ENCODE measurements around the gene GLS.
"Not testable (repeated sequence)": the region's sequence is repeated elsewhere in the genome, so short reads cannot be mapped to it uniquely, and the experiment has no call there.

Gene GLS

GRCh38 chr2:190876631-190877030 is 4.0 kb upstream of the GLS start:
- Histone ChIP-seq H3K9ac (ENCODE audit: low read length) (no peak overlapping the region), H3K27me3 (ENCODE audit: control insufficient read depth, insufficient read depth, low read length) (peaks cover 6% of the 10 kb centered on the region), H3K4me3 (ENCODE audit: low read length) (no peak overlapping the region), H3K4me1 (ENCODE audit: control insufficient read depth, low read depth, low read length) (peaks cover 3% of the 10 kb centered on the region), H3K9me3 (ENCODE audit: control insufficient read depth, low read depth, low read length) (no peaks in the 10 kb centered on the region), H3K27ac (ENCODE audit: low read length) (no peak overlapping the region), H3K36me3 (ENCODE audit: control insufficient read depth, low read depth, low read length) (no peaks in the 10 kb centered on the region)

GRCh38 chr2:190877436-190877835 is 3.2 kb upstream of the GLS start:
- H3K27me3 ChIP-seq (ENCODE audit: control insufficient read depth, insufficient read depth, low read length), result peaks cover 6% of the 10 kb centered on the region
- H3K4me3 ChIP-seq (ENCODE audit: low read length), result no peak overlapping the region
- H3K9me3 ChIP-seq (ENCODE audit: control insufficient read depth, low read depth, low read length), result no peaks in the 10 kb centered on the region
- peaks cover 7% of the 10 kb centered on the region for H3K4me1 ChIP-seq (ENCODE audit: control insufficient read depth, low read depth, low read length)
- H3K27ac ChIP-seq (ENCODE audit: low read length), result no peak overlapping the region
- H3K9ac ChIP-seq (ENCODE audit: low read length), result no peak overlapping the region
- no peaks in the 10 kb centered on the region for H3K36me3 ChIP-seq (ENCODE audit: control insufficient read depth, low read depth, low read length)

DNA sequence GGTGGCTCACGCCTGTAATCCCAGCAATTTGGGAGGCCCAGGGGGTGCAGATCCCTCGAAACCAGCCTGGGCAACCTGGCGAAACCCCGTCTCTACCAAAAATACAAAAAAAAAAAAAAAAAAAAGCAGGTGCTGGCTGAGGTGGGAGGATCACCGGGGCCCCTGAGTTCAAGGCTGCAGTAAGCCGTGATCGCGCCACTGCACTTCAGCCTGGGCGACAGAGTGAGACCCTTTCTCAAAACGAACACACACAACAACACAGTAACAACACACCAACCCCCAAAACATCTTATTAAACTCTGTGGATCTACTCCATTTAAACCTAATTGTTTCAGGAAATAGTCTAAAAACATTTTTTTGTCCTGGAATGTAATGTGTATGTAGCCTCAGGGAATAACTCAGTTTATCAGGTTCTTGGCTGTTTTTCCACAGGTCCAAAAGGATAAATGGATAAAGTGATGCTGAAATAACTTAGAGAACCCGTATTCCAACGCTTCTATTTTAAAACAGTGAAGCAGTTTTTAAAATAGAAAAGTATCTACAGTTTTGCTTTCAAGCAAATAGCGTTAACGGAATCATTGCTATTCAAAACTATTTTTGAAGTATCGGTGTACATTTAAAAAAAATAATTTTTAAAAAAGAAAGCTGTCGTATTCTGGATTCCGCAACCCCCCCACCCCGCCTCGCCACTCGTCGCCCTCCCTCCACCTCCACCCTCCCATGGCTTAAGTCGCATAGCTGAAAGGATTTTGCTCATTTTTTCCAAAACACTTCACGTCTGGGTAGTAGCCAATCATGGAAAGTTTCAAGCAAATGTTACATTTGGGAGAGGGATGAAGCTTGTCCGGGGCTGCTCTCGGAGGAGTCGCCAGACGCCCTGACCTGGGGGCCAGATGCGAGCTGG is 895 bp upstream of the GLS start:
- no peak overlapping the region for H3K27ac ChIP-seq (ENCODE audit: low read length)
- H3K4me1 ChIP-seq (ENCODE audit: control insufficient read depth, low read depth, low read length), result peaks cover 20% of the 10 kb centered on the region
- peak overlapping the region; percentile 46 for H3K9ac ChIP-seq (ENCODE audit: low read length)
- peak overlapping the region; percentile 67 for H3K4me3 ChIP-seq (ENCODE audit: low read length)
- no peaks in the 10 kb centered on the region for H3K9me3 ChIP-seq (ENCODE audit: control insufficient read depth, low read depth, low read length)
- H3K36me3 ChIP-seq (ENCODE audit: control insufficient read depth, low read depth, low read length), result no peaks in the 10 kb centered on the region
- peaks cover 6% of the 10 kb centered on the region for H3K27me3 ChIP-seq (ENCODE audit: control insufficient read depth, insufficient read depth, low read length)

DNA sequence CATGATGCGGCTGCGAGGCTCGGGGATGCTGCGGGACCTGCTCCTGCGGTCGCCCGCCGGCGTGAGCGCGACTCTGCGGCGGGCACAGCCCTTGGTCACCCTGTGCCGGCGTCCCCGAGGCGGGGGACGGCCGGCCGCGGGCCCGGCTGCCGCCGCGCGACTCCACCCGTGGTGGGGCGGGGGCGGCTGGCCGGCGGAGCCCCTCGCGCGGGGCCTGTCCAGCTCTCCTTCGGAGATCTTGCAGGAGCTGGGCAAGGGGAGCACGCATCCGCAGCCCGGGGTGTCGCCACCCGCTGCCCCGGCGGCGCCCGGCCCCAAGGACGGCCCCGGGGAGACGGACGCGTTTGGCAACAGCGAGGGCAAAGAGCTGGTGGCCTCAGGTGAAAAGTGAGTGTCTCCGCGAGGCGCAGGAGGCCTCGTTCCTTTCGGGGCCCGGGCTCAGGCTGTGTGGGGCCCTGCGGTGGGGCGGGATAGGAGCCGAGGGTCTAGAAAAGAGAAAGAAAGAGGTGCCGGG is 520 bp downstream of the GLS start:
- H3K27ac ChIP-seq (ENCODE audit: low read length), result no peak overlapping the region
- peaks cover 20% of the 10 kb centered on the region for H3K4me1 ChIP-seq (ENCODE audit: control insufficient read depth, low read depth, low read length)

DNA sequence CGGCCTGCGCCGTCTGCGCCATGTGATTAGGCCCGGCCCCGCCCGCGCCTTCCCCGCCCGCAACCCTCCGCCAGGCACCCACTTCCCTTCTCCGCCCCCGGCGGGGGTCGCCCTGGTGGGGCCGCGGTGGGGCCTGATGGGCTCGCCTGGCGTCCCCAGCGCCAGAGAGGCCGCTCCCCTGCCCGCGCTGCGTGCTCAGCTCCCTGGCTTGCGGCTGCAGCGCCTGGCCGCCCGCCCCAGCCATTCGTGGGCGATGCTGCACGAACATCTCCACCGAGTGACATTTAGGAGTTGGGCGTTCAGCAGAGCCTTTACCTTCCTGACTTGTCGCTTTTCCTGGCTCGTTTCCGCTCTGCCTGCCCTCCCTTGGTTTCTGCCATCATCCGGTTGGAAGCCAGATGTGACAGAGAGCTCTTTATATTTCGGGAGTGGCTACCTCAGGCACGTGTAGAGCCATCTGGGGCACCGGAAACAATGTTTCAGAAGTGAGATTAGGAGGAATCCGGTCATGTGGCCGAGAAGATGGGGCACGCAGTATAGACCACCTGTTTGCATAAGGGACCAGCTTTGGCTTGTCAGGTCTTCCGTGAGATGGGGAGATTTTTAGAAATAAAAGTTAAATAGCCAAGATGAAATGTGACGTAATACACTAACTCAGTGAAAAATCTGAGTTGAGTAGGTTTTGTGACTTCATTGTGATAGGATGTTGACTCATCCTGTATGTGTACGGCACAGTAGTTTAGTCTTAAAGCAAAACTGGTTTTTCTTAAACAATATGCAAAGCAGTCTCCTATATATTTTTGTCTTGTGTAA is 1.2 kb downstream of the GLS start:
- peak overlapping the region; percentile 67 for H3K4me3 ChIP-seq (ENCODE audit: low read length)
- H3K9ac ChIP-seq (ENCODE audit: low read length), result peak overlapping the region; percentile 35
- H3K36me3 ChIP-seq (ENCODE audit: control insufficient read depth, low read depth, low read length), result no peaks in the 10 kb centered on the region
- H3K9me3 ChIP-seq (ENCODE audit: control insufficient read depth, low read depth, low read length), result no peaks in the 10 kb centered on the region
- peaks cover 21% of the 10 kb centered on the region for H3K4me1 ChIP-seq (ENCODE audit: control insufficient read depth, low read depth, low read length)
- H3K27ac ChIP-seq (ENCODE audit: low read length), result no peak overlapping the region
- H3K27me3 ChIP-seq (ENCODE audit: control insufficient read depth, insufficient read depth, low read length), result peaks cover 6% of the 10 kb centered on the region

More for the DNA sequence above, 520 bp downstream of the GLS start:
- Histone ChIP-seq H3K4me3 (ENCODE audit: low read length) (peak overlapping the region; percentile 67), H3K36me3 (ENCODE audit: control insufficient read depth, low read depth, low read length) (no peaks in the 10 kb centered on the region), H3K9me3 (ENCODE audit: control insufficient read depth, low read depth, low read length) (no peaks in the 10 kb centered on the region), H3K27me3 (ENCODE audit: control insufficient read depth, insufficient read depth, low read length) (peaks cover 6% of the 10 kb centered on the region), H3K9ac (ENCODE audit: low read length) (peak overlapping the region; percentile 35)

DNA sequence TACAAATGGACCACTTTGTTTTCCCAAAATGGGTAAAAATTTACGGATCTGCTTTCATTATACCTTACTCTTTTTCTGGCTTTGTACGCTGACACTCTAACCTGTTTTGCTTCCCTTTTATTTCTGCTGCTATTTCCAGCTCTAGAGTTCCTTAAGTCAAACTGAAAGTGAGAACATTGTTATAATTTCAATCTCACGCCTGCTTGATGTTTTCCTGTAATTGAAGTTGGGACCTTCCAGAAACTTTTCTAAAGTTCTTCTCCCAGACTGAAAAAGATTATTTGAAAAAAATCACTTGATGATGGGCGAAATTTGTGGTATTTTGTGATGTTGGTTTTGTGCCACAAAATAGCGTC is 1.8 kb downstream of the GLS start:
- Histone ChIP-seq H3K36me3 (ENCODE audit: control insufficient read depth, low read depth, low read length) (no peaks in the 10 kb centered on the region), H3K9ac (ENCODE audit: low read length) (peak overlapping the region; percentile 35), H3K4me3 (ENCODE audit: low read length) (peak overlapping the region; percentile 67), H3K4me1 (ENCODE audit: control insufficient read depth, low read depth, low read length) (peaks cover 27% of the 10 kb centered on the region), H3K27ac (ENCODE audit: low read length) (no peak overlapping the region), H3K27me3 (ENCODE audit: control insufficient read depth, insufficient read depth, low read length) (peaks cover 6% of the 10 kb centered on the region), H3K9me3 (ENCODE audit: control insufficient read depth, low read depth, low read length) (no peaks in the 10 kb centered on the region)

GRCh38 chr2:190882856-190883582 is 2.4 kb downstream of the GLS start:
- Histone ChIP-seq H3K4me3 (ENCODE audit: low read length) (peak overlapping the region; percentile 67), H3K9me3 (ENCODE audit: control insufficient read depth, low read depth, low read length) (no peaks in the 10 kb centered on the region), H3K9ac (ENCODE audit: low read length) (no peak overlapping the region), H3K27ac (ENCODE audit: low read length) (no peak overlapping the region), H3K36me3 (ENCODE audit: control insufficient read depth, low read depth, low read length) (no peaks in the 10 kb centered on the region), H3K4me1 (ENCODE audit: control insufficient read depth, low read depth, low read length) (peaks cover 33% of the 10 kb centered on the region), H3K27me3 (ENCODE audit: control insufficient read depth, insufficient read depth, low read length) (peaks cover 6% of the 10 kb centered on the region)

DNA sequence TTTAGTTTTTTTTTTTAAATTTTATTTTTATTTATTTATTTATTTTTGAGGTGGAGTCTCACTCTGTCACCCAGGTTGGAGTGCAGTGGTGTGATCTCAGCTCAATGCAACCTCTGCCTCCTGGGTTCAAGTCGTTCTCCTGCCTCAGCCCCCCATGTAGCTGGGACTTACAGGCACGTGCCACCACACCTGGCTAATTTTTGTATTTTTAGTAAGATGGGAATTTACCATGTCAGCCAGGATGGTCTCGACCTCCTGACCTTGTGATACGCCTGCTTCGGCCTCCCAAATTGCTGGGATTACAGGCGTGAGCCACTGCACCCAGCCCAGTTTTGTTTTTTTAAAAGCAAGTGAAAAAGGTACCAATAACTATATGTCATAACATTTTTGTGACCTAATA is 5.2 kb downstream of the GLS start:
- H3K4me3 ChIP-seq (ENCODE audit: low read length); H3K27me3 ChIP-seq (ENCODE audit: control insufficient read depth, insufficient read depth, low read length); H3K36me3 ChIP-seq (ENCODE audit: control insufficient read depth, low read depth, low read length); H3K9ac ChIP-seq (ENCODE audit: low read length); H3K9me3 ChIP-seq (ENCODE audit: control insufficient read depth, low read depth, low read length); H3K27ac ChIP-seq (ENCODE audit: low read length): not testable (repeated sequence)
- H3K4me1 ChIP-seq (ENCODE audit: control insufficient read depth, low read depth, low read length), result peaks cover 45% of the 10 kb centered on the region

DNA sequence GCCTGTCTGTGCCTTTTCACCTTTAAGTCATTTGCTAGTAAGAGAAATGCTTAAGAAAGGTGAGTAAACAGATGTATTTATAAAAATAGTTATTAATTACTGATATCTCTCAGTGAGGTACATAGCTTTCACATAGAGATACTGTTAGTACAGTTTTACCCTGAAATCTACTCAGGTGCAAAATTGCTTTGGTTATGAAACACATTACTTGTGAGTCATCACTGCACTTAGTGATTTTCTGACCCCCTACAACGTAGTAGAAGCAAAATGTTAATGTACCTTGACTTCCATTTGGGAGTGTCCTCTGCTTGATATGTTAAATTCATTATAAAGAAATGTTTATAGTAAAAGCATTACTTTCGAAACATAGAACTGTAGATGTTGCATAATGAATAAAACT is 6.5 kb downstream of the GLS start:
- Histone ChIP-seq H3K4me3 (ENCODE audit: low read length) (no peak overlapping the region), H3K36me3 (ENCODE audit: control insufficient read depth, low read depth, low read length) (no peaks in the 10 kb centered on the region), H3K4me1 (ENCODE audit: control insufficient read depth, low read depth, low read length) (peaks cover 45% of the 10 kb centered on the region), H3K9ac (ENCODE audit: low read length) (no peak overlapping the region), H3K27me3 (ENCODE audit: control insufficient read depth, insufficient read depth, low read length) (no peaks in the 10 kb centered on the region), H3K9me3 (ENCODE audit: control insufficient read depth, low read depth, low read length) (no peaks in the 10 kb centered on the region), H3K27ac (ENCODE audit: low read length) (no peak overlapping the region)

GRCh38 chr2:190888449-190888848 is 7.8 kb downstream of the GLS start:
- Histone ChIP-seq H3K27me3 (ENCODE audit: control insufficient read depth, insufficient read depth, low read length) (no peaks in the 10 kb centered on the region), H3K36me3 (ENCODE audit: control insufficient read depth, low read depth, low read length) (no peaks in the 10 kb centered on the region), H3K4me1 (ENCODE audit: control insufficient read depth, low read depth, low read length) (peaks cover 32% of the 10 kb centered on the region), H3K4me3 (ENCODE audit: low read length) (no peak overlapping the region), H3K9ac (ENCODE audit: low read length) (no peak overlapping the region), H3K9me3 (ENCODE audit: control insufficient read depth, low read depth, low read length) (no peaks in the 10 kb centered on the region), H3K27ac (ENCODE audit: low read length) (no peak overlapping the region)
